OCI-LY3 (cell line): Measurements from ENCODE around the gene MLPH.

Source experiments
- EZH2phosphoT487 ChIP-seq: fragments of 200-600 bp; shearing (Covaris generic); IDR thresholded peaks from 2 replicates; pipeline ENCODE4 v1.6.1; 2018; ENCODE audit warnings: antibody characterized with exemption, mixed run types, low read depth
- TF ChIP-seq, protein P1 (sequence below): fragments of 200-600, 300-600 bp; sonication (generic); IDR thresholded peaks from 2 replicates; pipeline ENCODE4 v1.5.1; 2014; ENCODE audit warnings: antibody characterized with exemption, low read length, low read depth

DNA sequence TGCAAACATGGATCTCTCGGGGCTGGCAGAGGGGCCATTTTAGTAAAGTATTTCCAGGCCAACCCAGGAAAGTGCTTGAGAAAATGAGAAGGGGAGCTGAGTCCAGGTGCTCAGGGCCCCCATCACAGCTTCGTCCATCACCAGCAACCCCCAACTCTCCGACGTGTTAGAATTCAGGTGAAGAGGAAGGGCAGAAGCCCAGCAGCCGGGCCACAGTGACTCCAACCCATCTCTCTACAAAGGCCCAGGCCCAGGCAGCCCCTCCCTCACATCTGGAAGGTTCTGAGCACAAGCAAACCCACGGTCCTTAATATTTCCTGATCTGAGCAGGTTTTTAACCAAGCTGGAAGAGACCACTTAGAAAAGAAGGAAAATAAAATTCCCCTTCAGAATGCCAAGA, 38.4 kb upstream of the MLPH start:
- TF ChIP-seq, protein P1, sequence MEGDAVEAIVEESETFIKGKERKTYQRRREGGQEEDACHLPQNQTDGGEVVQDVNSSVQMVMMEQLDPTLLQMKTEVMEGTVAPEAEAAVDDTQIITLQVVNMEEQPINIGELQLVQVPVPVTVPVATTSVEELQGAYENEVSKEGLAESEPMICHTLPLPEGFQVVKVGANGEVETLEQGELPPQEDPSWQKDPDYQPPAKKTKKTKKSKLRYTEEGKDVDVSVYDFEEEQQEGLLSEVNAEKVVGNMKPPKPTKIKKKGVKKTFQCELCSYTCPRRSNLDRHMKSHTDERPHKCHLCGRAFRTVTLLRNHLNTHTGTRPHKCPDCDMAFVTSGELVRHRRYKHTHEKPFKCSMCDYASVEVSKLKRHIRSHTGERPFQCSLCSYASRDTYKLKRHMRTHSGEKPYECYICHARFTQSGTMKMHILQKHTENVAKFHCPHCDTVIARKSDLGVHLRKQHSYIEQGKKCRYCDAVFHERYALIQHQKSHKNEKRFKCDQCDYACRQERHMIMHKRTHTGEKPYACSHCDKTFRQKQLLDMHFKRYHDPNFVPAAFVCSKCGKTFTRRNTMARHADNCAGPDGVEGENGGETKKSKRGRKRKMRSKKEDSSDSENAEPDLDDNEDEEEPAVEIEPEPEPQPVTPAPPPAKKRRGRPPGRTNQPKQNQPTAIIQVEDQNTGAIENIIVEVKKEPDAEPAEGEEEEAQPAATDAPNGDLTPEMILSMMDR = no peak
- TF ChIP-seq EZH2phosphoT487 = no peak
